ENCODE results near the gene LPIN3. TPM values are rescaled to one million over a fixed set of nuclear protein-coding genes. Genes with fewer than 3 reads are reported as not detected.

LPIN3 gene
- total and polyA plus RNA-seq, 2 of the 8 experiments (the other 6 are each of a cell fraction or from before 2014, with no cell fraction given), result 3.7 to 3.9 TPM

DNA sequence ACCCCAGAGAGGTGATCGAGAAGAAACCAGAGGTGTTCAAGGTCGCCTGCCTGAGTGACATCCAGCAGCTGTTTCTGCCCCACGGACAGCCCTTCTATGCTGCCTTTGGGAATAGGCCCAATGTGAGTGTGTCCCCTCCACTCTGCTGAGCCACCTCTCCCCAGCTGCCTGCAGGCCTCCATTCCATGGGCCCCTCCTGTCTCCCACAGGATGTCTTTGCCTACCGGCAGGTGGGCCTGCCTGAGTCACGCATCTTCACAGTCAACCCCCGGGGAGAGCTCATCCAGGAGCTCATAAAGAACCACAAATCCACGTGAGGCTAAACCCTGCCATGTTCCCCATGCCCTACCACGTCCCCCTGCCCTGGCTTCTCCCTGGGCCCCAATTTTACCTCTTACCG is 17.6 kb downstream of the LPIN3 start:
- H3K36me3 ChIP-seq (ENCODE audit: control insufficient read depth in 2 of 4, insufficient read depth in 4 of 4, low read length in 3 of 4), result no peaks in the 10 kb centered on the region
- H3K4ac ChIP-seq (replicated peaks; ENCODE audit: insufficient read length, low read depth, low read length), result no peak overlapping the region
- H3K79me2 ChIP-seq (ENCODE audit: control insufficient read depth in 1 of 2, insufficient read depth in 2 of 2, low read length in 2 of 2), result no peaks in the 10 kb centered on the region
- WGBS, 2 experiments (ENCODE audit: extremely low coverage in 1 of 2, insufficient coverage in 1 of 2, insufficient read length in 1 of 2, insufficient replicate concordance in 2 of 2, low coverage in 1 of 2, low lambda C conversion rate in 2 of 2, missing lambda C conversion rate in 1 of 2), result 91% methylated on average over 9 of the region's 9 CpGs; no CpG with 5 or more reads in 1 of the 2 experiments
- no peak overlapping the region for H3K4me2 ChIP-seq (ENCODE audit: insufficient read depth in 1 of 2, low read depth in 2 of 2, low read length in 2 of 2)
- no peaks in the 10 kb centered on the region for H3K4me1 ChIP-seq (replicated peaks in 1 of 4; ENCODE audit: control insufficient read depth in 3 of 4, insufficient read depth in 4 of 4, low read length in 3 of 4)
- H2BK20ac ChIP-seq (ENCODE audit: low read length), result no peak overlapping the region
- no peak overlapping the region for H3K56ac ChIP-seq (replicated peaks; ENCODE audit: insufficient read length, low read depth, low read length)
- no peak overlapping the region for H3K14ac ChIP-seq (ENCODE audit: insufficient read length)
- H4K20me1 ChIP-seq (replicated peaks in 1 of 2; ENCODE audit: control insufficient read depth in 1 of 2, insufficient read depth in 2 of 2, low read length in 2 of 2), result peaks cover 0 to 3% of the 10 kb centered on the region in 2 experiments
- no peaks in the 10 kb centered on the region for H3K27me3 ChIP-seq (replicated peaks in 1 of 4; ENCODE audit: control insufficient read depth in 3 of 4, extremely low read depth in 1 of 4, insufficient read depth in 3 of 4, low read length in 3 of 4)
- H4K91ac ChIP-seq (replicated peaks; ENCODE audit: insufficient read length, low read length), result no peak overlapping the region
- H3K18ac ChIP-seq (ENCODE audit: extremely low read depth, low read length), result no peak overlapping the region
- H3K27ac ChIP-seq (ENCODE audit: low read depth, low read length), result no peak overlapping the region
- H2BK5ac ChIP-seq (ENCODE audit: low read depth, low read length), result no peak overlapping the region
- no peak overlapping the region for H4K8ac ChIP-seq (ENCODE audit: extremely low read depth, insufficient read depth, low read length)
- no peak overlapping the region for H4K5ac ChIP-seq (ENCODE audit: insufficient read length, low read depth, low read length)
- no peaks in the 10 kb centered on the region for H3K9me3 ChIP-seq (ENCODE audit: insufficient read depth in 2 of 2, low read depth in 1 of 2, low read length in 1 of 2)
- no peak for TF ChIP-seq SIRT6 (IDR thresholded peaks at IDR 0.05; ENCODE audit: low read length)
- TF ChIP-seq EP300 (IDR thresholded peaks at IDR 0.05; ENCODE audit: borderline replicate concordance in 1 of 2, low read depth in 2 of 2, low read length in 2 of 2), result no peak
- no peak for TF ChIP-seq CBX5 (IDR thresholded peaks at IDR 0.05; ENCODE audit: low read depth, low read length)
- no peak for TF ChIP-seq NRF1 (IDR thresholded peaks at IDR 0.05; ENCODE audit: low read depth, low read length)
- TF ChIP-seq SIX5 (IDR thresholded peaks at IDR 0.05; ENCODE audit: low read depth, low read length), result no peak
- no peak for TF ChIP-seq CTBP2 (IDR thresholded peaks at IDR 0.05; ENCODE audit: borderline replicate concordance, insufficient read depth, insufficient read length, low read length)
- no peak for TF ChIP-seq CTCF (IDR thresholded peaks at IDR 0.05; ENCODE audit: control extremely low read depth in 1 of 3, insufficient read depth in 1 of 3, low read depth in 1 of 3, low read length in 3 of 3)
- no peak for TF ChIP-seq SP2 (IDR thresholded peaks at IDR 0.05; ENCODE audit: low read length)
- no peak overlapping the region for H3K23ac ChIP-seq (ENCODE audit: insufficient read length)
- no peak overlapping the region for H3K9ac ChIP-seq (replicated peaks in 1 of 4; ENCODE audit: extremely low read depth in 1 of 4, low read depth in 3 of 4, low read length in 3 of 4)
- no peaks in the 10 kb centered on the region for H3K79me1 ChIP-seq (ENCODE audit: low read depth, low read length)
- H2BK15ac ChIP-seq (ENCODE audit: low read length), result no peak overlapping the region
- no peak overlapping the region for H2AFZ ChIP-seq (ENCODE audit: low read length)
- no peak overlapping the region for H2BK12ac ChIP-seq (ENCODE audit: low read depth, low read length)
- DNase-seq (ENCODE audit: low read depth in 1 of 2, low spot score in 2 of 2) (no peak), FAIRE-seq (no peak)
- H2BK120ac ChIP-seq (replicated peaks; ENCODE audit: low read depth, low read length), result no peak overlapping the region
- H3K23me2 ChIP-seq (ENCODE audit: low read depth, low read length), result no peaks in the 10 kb centered on the region
- ChIA-PET CTCF (ENCODE audit: partially characterized antibody) (interaction anchor here (0.9 to 2.2 kb wide), 9 partner anchors 8 to 183 kb away, joined by 3 to 5 read pairs (median 4); partner anchors contain the start of genes EMILIN3 and LPIN3), POLR2A (ENCODE audit: partially characterized antibody) (interaction anchor here (1.4 kb wide), 2 partner anchors 37 to 116 kb away, joined by 3 read pairs; no protein-coding TSS in a partner anchor)
- no peak overlapping the region for H2AK5ac ChIP-seq (ENCODE audit: low read depth, low read length)
- no peak overlapping the region for H3K4me3 ChIP-seq (ENCODE audit: extremely low read depth in 1 of 4, insufficient read depth in 2 of 4, low read depth in 3 of 4, low read length in 4 of 4)

Data from H1 (cell line).